Endothelial cell of umbilical vein (primary cell): ENCODE results near the gene HIF1AN. TPM values are rescaled to one million over a fixed set of nuclear protein-coding genes. Genes with fewer than 3 reads are reported as not detected.
A peak's percentile ranks its signal among the peaks of the same experiment; 100 is the strongest.

ENCODE experiments used
- BruUV-seq: library from RNA; stranded (reverse); fragments of 400-500 nt; replicated peaks from 2 replicates; lab custom pipeline; 2021; lab: Mats Ljungman, UMichigan
- CTCF ChIA-PET: fragments of 300-600, 350-600 bp; sonication (Branson Sonifier 250); formaldehyde crosslinking; loops from one replicate; lab custom pipeline; 2021; ENCODE audit warnings: antibody characterized with exemption, inconsistent platforms; lab: Charles Lee
- POLR2A ChIA-PET: fragments of 300-600, 350-600 bp; sonication (Branson Sonifier 250); formaldehyde crosslinking; loops from one replicate; lab custom pipeline; 2021; ENCODE audit warnings: antibody characterized with exemption, inconsistent platforms; lab: Charles Lee
- DNase-seq: peaks from one replicate; pipeline ENCODE4 v3.0.0-alpha.2; 2011; ENCODE audit warnings: low read depth, low spot score
- FAIRE-seq: peaks from 2 replicates; lab custom pipeline; 2011; peaks lifted over from hg19 to GRCh38; lab: Jason Lieb, UNC
- H2AFZ ChIP-seq: 2 replicates; pipeline ENCODE4 v1.6.0; 2012; ENCODE audit warnings: low read depth, low read length, control low read depth, inconsistent platforms
- H3K27ac ChIP-seq: 2 replicates; pipeline ENCODE4 v1.5.1; 2011; ENCODE audit warnings: low read depth, mild to moderate bottlenecking, control low read depth, low read length, moderate library complexity; ENCODE audit not compliant: insufficient read depth
- H3K27me3 ChIP-seq, 2 experiments: 2 replicates each; pipeline versions ENCODE4 v1.6.0 to v1.6.1; 2011; ENCODE audit warnings: low read length in 2 of 2, mixed read lengths in 1 of 2; ENCODE audit not compliant: control insufficient read depth in 2 of 2, insufficient read depth in 2 of 2
- H3K36me3 ChIP-seq, 2 experiments: 2 replicates in 1 of 2; 3 replicates in 1 of 2; pipeline ENCODE4 v1.5.1; 2011; ENCODE audit warnings: low read length in 2 of 2, mild to moderate bottlenecking in 1 of 2, moderate library complexity in 1 of 2; ENCODE audit not compliant: control insufficient read depth in 2 of 2, insufficient read depth in 2 of 2; ENCODE audit errors: extremely low read depth in 1 of 2
- H3K4me1 ChIP-seq: 3 replicates; pipeline ENCODE4 v1.5.1; 2011; ENCODE audit warnings: mild to moderate bottlenecking, low read length; ENCODE audit not compliant: control insufficient read depth, insufficient read depth; ENCODE audit errors: extremely low read depth
- H3K4me2 ChIP-seq: 2 replicates; pipeline ENCODE4 v1.6.1; 2011; ENCODE audit warnings: low read length, control low read depth, mixed read lengths; ENCODE audit not compliant: insufficient read depth
- H3K4me3 ChIP-seq, 3 experiments: fragments of 200-600 bp in 1 of 3; sonication (generic), shearing (Covaris generic) in 1 of 3; replicated peaks in 1 of 3; 2 replicates each; pipeline ENCODE4 v1.5.1; 2011 to 2016; ENCODE audit warnings: control low read depth in 3 of 3, low read length in 3 of 3, mild to moderate bottlenecking in 2 of 3, inconsistent platforms in 1 of 3, low read depth in 1 of 3, moderate library complexity in 1 of 3; ENCODE audit not compliant: insufficient read depth in 1 of 3
- H3K79me2 ChIP-seq: 2 replicates; pipeline ENCODE4 v1.6.0; 2012; ENCODE audit warnings: low read length, inconsistent platforms; ENCODE audit not compliant: control insufficient read depth, insufficient read depth
- H3K9ac ChIP-seq: replicated peaks from 2 replicates; pipeline ENCODE3; 2011; ENCODE audit warnings: low read length, control low read depth; ENCODE audit not compliant: insufficient read depth; ENCODE audit errors: extremely low read depth
- H3K9me1 ChIP-seq: replicated peaks from 3 replicates; pipeline ENCODE4 v1.6.0; 2011; ENCODE audit warnings: mild to moderate bottlenecking, low read length; ENCODE audit not compliant: control insufficient read depth, insufficient read depth; ENCODE audit errors: extremely low read depth
- H3K9me3 ChIP-seq: replicated peaks from 2 replicates; pipeline ENCODE4 v1.5.1; 2012; ENCODE audit warnings: low read length, inconsistent platforms; ENCODE audit not compliant: control insufficient read depth, insufficient read depth
- H4K20me1 ChIP-seq: replicated peaks from 2 replicates; pipeline ENCODE3; 2011; ENCODE audit warnings: mild to moderate bottlenecking, low read length; ENCODE audit not compliant: control insufficient read depth, insufficient read depth; ENCODE audit errors: extremely low read depth
- CTCF ChIP-seq, 2 donors: IDR thresholded peaks; 1 replicate in 1 of 2; 2 replicates in 1 of 2; pipeline ENCODE4 v1.5.1; 2011; ENCODE audit warnings: low read length in 2 of 2, mild to moderate bottlenecking in 2 of 2, moderate library complexity in 2 of 2, control low read depth in 1 of 2, inconsistent platforms in 1 of 2, low read depth in 1 of 2; ENCODE audit not compliant: insufficient read depth in 1 of 2; ENCODE audit errors: extremely low read depth in 1 of 2
- EZH2 ChIP-seq: IDR thresholded peaks from 2 replicates; pipeline ENCODE4 v1.6.1; 2012; ENCODE audit warnings: borderline replicate concordance, low read depth, mild to moderate bottlenecking, moderate library complexity, low read length, inconsistent platforms; ENCODE audit not compliant: severe bottlenecking
- FOS ChIP-seq: IDR thresholded peaks from 2 replicates; pipeline ENCODE4 v1.6.1; 2011; ENCODE audit warnings: mild to moderate bottlenecking, low read length, moderate library complexity, borderline replicate concordance; ENCODE audit not compliant: insufficient read depth
- GATA2 ChIP-seq: IDR thresholded peaks from 2 replicates; pipeline ENCODE4 v1.7.0; 2011; ENCODE audit warnings: low read depth, mild to moderate bottlenecking, moderate library complexity, mixed read lengths, low read length; ENCODE audit not compliant: insufficient read length, insufficient read depth
- JUN ChIP-seq: IDR thresholded peaks from 2 replicates; pipeline ENCODE4 v1.6.1; 2011; ENCODE audit warnings: borderline replicate concordance, low read depth; ENCODE audit not compliant: insufficient read length, insufficient read depth
- MYC ChIP-seq: IDR thresholded peaks from one replicate; pipeline ENCODE4 v1.6.1; 2011; ENCODE audit warnings: mild to moderate bottlenecking, low read depth, low read length
- POLR2A ChIP-seq: IDR thresholded peaks from 2 replicates; pipeline ENCODE4 v1.6.1; 2012; ENCODE audit warnings: low read depth, mild to moderate bottlenecking, control low read depth, low read length
- POLR2AphosphoS5 ChIP-seq: IDR thresholded peaks from 2 replicates; pipeline ENCODE4 v1.6.1; 2012; ENCODE audit warnings: low read depth, mild to moderate bottlenecking, control low read depth, low read length, moderate library complexity; ENCODE audit not compliant: insufficient read depth
- dilution Hi-C: fragments of 300-500 bp; cut with MboI; formaldehyde crosslinking; loops from one replicate; pipeline ENCODE4 v1.15.0; 2019; ENCODE audit warnings: low sequenced_read_pairs; ENCODE audit not compliant: extremely low pct_ligation_motif_present
- intact Hi-C: fragments of 100-400 bp; cut with micrococcal nuclease; formaldehyde crosslinking; loops from one replicate; pipeline ENCODE4 v1.10.0; 2022
- polyA plus RNA-seq, 4 experiments: library from polyadenylated mRNA; depleted of rRNA in 3 of 4; stranded (reverse) in 3 of 4; unstranded in 1 of 4; fragments of >200 nt; gene quantifications; 2 replicates each; pipeline versions ENCODE4 v1.2.1 to v1.2.3, GENCODE V29; 2011 to 2012; ENCODE audit warnings: missing spikeins in 1 of 4
- total RNA-seq: library from RNA; stranded (reverse); gene quantifications from 2 replicates; pipeline ENCODE4 v1.2.3, GENCODE V29; 2021
- TF ChIP-seq, protein P1 (sequence below): IDR thresholded peaks from 2 replicates; pipeline ENCODE4 v1.6.1; 2011; ENCODE audit not compliant: insufficient read depth, insufficient read length

HIF1AN gene
- total and polyA plus RNA-seq, 2 donors (not counting 3 experiments of a cell fraction or from before 2014, with no cell fraction given), result 7.3 to 34.0 TPM

DNA sequence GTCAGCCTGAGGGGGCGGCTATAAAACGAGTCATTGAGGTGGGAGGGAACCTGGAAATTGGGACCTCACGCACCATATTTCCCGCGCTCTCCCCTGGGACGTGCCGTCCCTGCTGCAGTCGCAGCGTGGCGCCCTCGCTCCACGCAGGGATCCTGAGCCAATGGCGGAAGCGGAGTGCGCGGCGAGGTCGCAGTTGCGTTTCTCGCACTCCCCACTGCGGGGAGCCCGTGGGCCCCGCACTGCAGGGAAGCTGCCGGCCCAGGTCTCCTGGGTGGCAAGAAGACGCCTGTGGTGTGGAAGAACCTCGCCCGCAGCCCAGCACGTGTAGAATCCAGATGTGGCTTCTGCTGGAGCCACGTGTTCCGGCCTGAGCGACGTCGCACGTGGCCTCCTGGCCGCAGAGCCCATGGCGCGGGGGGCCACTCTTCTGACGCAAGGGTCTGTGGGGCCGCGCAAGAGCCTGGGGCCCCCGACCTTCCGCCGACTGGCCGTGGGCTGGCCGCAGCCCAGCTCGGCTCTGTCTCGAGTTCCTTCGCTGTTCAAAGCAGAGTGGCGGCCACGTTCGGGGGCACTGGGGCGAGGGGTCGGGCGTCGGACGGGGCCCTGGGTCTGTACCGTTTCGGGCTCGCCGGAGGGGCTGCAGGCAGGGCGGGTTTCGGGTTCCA is 26.4 kb downstream of the HIF1AN start:
- Histone ChIP-seq H3K27me3 (peaks cover 37 to 38% of the 10 kb centered on the region in 2 experiments), H3K9ac (no peak overlapping the region), H3K4me2 (no peak overlapping the region), H3K79me2 (no peaks in the 10 kb centered on the region), H3K9me3 (no peaks in the 10 kb centered on the region), H3K27ac (no peak overlapping the region), H2AFZ (no peak overlapping the region), H3K9me1 (no peaks in the 10 kb centered on the region), H3K4me3 (no peak overlapping the region), H3K36me3 (no peaks in the 10 kb centered on the region), H3K4me1 (peaks cover 2% of the 10 kb centered on the region), H4K20me1 (no peaks in the 10 kb centered on the region)
- BruUV-seq, result no TSS peak
- dilution Hi-C loops (no loop called here), intact Hi-C loops (loop anchor here (1.0 to 5.0 kb wide), 5 partner anchors 165 to 452 kb away; no protein-coding TSS in a partner anchor)
- TF ChIP-seq EZH2, result peak; percentile 79
- TF ChIP-seq POLR2A, result no peak
- TF ChIP-seq, protein P1, sequence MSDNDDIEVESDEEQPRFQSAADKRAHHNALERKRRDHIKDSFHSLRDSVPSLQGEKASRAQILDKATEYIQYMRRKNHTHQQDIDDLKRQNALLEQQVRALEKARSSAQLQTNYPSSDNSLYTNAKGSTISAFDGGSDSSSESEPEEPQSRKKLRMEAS, result peak; percentile 86
- TF ChIP-seq MYC, result no peak
- no peak for TF ChIP-seq JUN
- TF ChIP-seq GATA2, result no peak
- TF ChIP-seq CTCF (IDR thresholded peaks at IDR 0.05; ENCODE audit: extremely low read depth in 1 of 2, insufficient read depth in 1 of 2, low read depth in 1 of 2, low read length in 2 of 2), result peak; percentile 89 to 91
- TF ChIP-seq FOS, result no peak
- no peak for TF ChIP-seq POLR2AphosphoS5
- ChIA-PET POLR2A (no interaction called here), CTCF (interaction anchor here (0.6 to 4.7 kb wide), 26 partner anchors 8 to 580 kb away, joined by 3 to 57 read pairs (median 6); partner anchors contain the start of gene HIF1AN)
- peak; percentile 51 for DNase-seq
- FAIRE-seq, result no peak
